WTC11 (cell line): Measurements from ENCODE around the gene KSR2. TPM values are rescaled to one million over a fixed set of nuclear protein-coding genes. Genes with fewer than 3 reads are reported as not detected.
A peak's percentile ranks its signal among the peaks of the same experiment; 100 is the strongest.

Experiments
- ATAC-seq: fragments of 200-7000 bp; cut with Tn5 transposase; 2 replicates; pipeline ENCODE4 v1.10.0; 2021; ENCODE audit warnings: mild to moderate bottlenecking, moderate library complexity
- CTCF ChIA-PET: fragments of 300-600 bp; sonication (Branson Sonifier 250); formaldehyde crosslinking; loops from one replicate; lab custom pipeline; 2021; ENCODE audit warnings: antibody characterized with exemption; lab: Charles Lee
- POLR2A ChIA-PET: fragments of 350-600 bp; sonication (Branson Sonifier 250); formaldehyde crosslinking; loops from one replicate; lab custom pipeline; 2021; ENCODE audit warnings: antibody characterized with exemption; lab: Charles Lee
- DNase-seq: peaks from one replicate; pipeline ENCODE4 v3.0.0; 2021; ENCODE audit warnings: low spot score
- H3K27ac Mint-ChIP-seq: 2 replicates; pipeline ENCODE4 v1.8.0; 2021; ENCODE audit warnings: mixed read lengths
- H3K27me3 Mint-ChIP-seq: 2 replicates; pipeline ENCODE4 v1.8.0; 2021; ENCODE audit warnings: low read depth, mild to moderate bottlenecking, moderate library complexity, mixed read lengths
- H3K36me3 Mint-ChIP-seq: 2 replicates; pipeline ENCODE4 v1.8.0; 2021; ENCODE audit warnings: mixed read lengths
- H3K4me1 Mint-ChIP-seq: 2 replicates; pipeline ENCODE4 v1.8.0; 2022; ENCODE audit warnings: mixed read lengths
- H3K4me3 Mint-ChIP-seq: 2 replicates; pipeline ENCODE4 v1.8.0; 2021; ENCODE audit warnings: mild to moderate bottlenecking, moderate library complexity, mixed read lengths
- H3K9me3 Mint-ChIP-seq: 2 replicates; pipeline ENCODE4 v1.8.0; 2021; ENCODE audit warnings: mixed read lengths
- ATF1 ChIP-seq: sonication (generic); formaldehyde crosslinking; IDR thresholded peaks from 2 replicates; pipeline ENCODE4 v1.8.1; 2023; ENCODE audit warnings: mild to moderate bottlenecking, moderate library complexity, missing genetic modification reagents
- ELF4 ChIP-seq: sonication (generic); formaldehyde crosslinking; IDR thresholded peaks from 2 replicates; pipeline ENCODE4 v1.8.1; 2022; ENCODE audit warnings: low read depth, mild to moderate bottlenecking, moderate library complexity, missing genetic modification reagents
- ESRRA ChIP-seq: sonication (generic); formaldehyde crosslinking; IDR thresholded peaks from 2 replicates; pipeline ENCODE4 v1.8.1; 2022; ENCODE audit warnings: mild to moderate bottlenecking, missing genetic modification reagents, borderline replicate concordance
- FOXP1 ChIP-seq: sonication (generic); formaldehyde crosslinking; IDR thresholded peaks from 2 replicates; pipeline ENCODE4 v1.8.0; 2022; ENCODE audit warnings: missing genetic modification reagents, mild to moderate bottlenecking, moderate library complexity, borderline replicate concordance
- GRHL2 ChIP-seq: fragments of 250-450 bp; sonication (Bioruptor Pico); IDR thresholded peaks from 2 replicates; pipeline ENCODE4 v1.8.0; 2022; ENCODE audit warnings: mild to moderate bottlenecking, moderate library complexity; ENCODE audit not compliant: insufficient replicate concordance, severe bottlenecking
- HMGA2 ChIP-seq: fragments of 250-450 bp; sonication (Bioruptor Pico); IDR thresholded peaks from 2 replicates; pipeline ENCODE4 v1.4.0; 2021; ENCODE audit warnings: mild to moderate bottlenecking, moderate library complexity
- JAZF1 ChIP-seq: fragments of 250-450 bp; sonication (Bioruptor Pico); IDR thresholded peaks from 2 replicates; pipeline ENCODE4 v1.9.0; 2021; ENCODE audit warnings: moderate library complexity, mild to moderate bottlenecking, inconsistent platforms
- JUN ChIP-seq: sonication (generic); formaldehyde crosslinking; IDR thresholded peaks from 2 replicates; pipeline ENCODE4 v1.8.0; 2023; ENCODE audit warnings: mild to moderate bottlenecking, missing genetic modification reagents
- NFYB ChIP-seq: sonication (generic); formaldehyde crosslinking; conservative IDR thresholded peaks from 2 replicates; pipeline ENCODE4 v1.8.0; 2022; ENCODE audit warnings: low read depth, missing genetic modification reagents
- NR3C1 ChIP-seq: sonication (generic); formaldehyde crosslinking; conservative IDR thresholded peaks from 2 replicates; pipeline ENCODE4 v1.8.1; 2023; ENCODE audit warnings: low read depth, mild to moderate bottlenecking, missing genetic modification reagents
- ZNF121 ChIP-seq: sonication (generic); formaldehyde crosslinking; IDR thresholded peaks from 2 replicates; pipeline ENCODE4 v1.8.0; 2023; ENCODE audit warnings: missing genetic modification reagents
- ZNF138 ChIP-seq: sonication (generic); formaldehyde crosslinking; conservative IDR thresholded peaks from 2 replicates; pipeline ENCODE4 v1.8.1; 2022; ENCODE audit warnings: mild to moderate bottlenecking, moderate library complexity, missing genetic modification reagents
- ZNF317 ChIP-seq: sonication (generic); formaldehyde crosslinking; IDR thresholded peaks from 2 replicates; pipeline ENCODE4 v1.8.1; 2023; ENCODE audit warnings: low read depth, mild to moderate bottlenecking, moderate library complexity, missing genetic modification reagents, borderline replicate concordance
- ZNF396 ChIP-seq: fragments of 250-450 bp; sonication (Bioruptor Pico); IDR thresholded peaks from 2 replicates; pipeline ENCODE4 v1.8.0; 2021; ENCODE audit warnings: mild to moderate bottlenecking, moderate library complexity, borderline replicate concordance
- total RNA-seq: library from RNA; stranded (reverse); gene quantifications from 3 replicates; pipeline ENCODE4 v1.2.3, GENCODE V29; 2021
- TF ChIP-seq, protein P1 (sequence below): fragments of 250-450 bp; sonication (Bioruptor Pico); IDR thresholded peaks from 2 replicates; pipeline ENCODE4 v2.1.2; 2022; ENCODE audit warnings: mild to moderate bottlenecking, moderate library complexity
- TF ChIP-seq, protein P2 (sequence below): sonication (generic); formaldehyde crosslinking; IDR thresholded peaks from 2 replicates; pipeline ENCODE4 v1.8.0; 2023; ENCODE audit warnings: missing genetic modification reagents
- TF ChIP-seq, protein P3 (sequence below): sonication (generic); formaldehyde crosslinking; IDR thresholded peaks from 2 replicates; pipeline ENCODE4 v1.8.1; 2023; ENCODE audit warnings: mild to moderate bottlenecking, missing genetic modification reagents, moderate library complexity
- TF ChIP-seq, protein P4 (sequence below): sonication (generic); formaldehyde crosslinking; IDR thresholded peaks from 2 replicates; pipeline ENCODE4 v1.8.0; 2022; ENCODE audit warnings: missing genetic modification reagents
- TF ChIP-seq, protein P5 (sequence below): sonication (generic); formaldehyde crosslinking; IDR thresholded peaks from 2 replicates; pipeline ENCODE4 v1.8.0; 2022; ENCODE audit warnings: mild to moderate bottlenecking, missing genetic modification reagents
- TF ChIP-seq, protein P6 (sequence below): sonication (generic); formaldehyde crosslinking; IDR thresholded peaks from 2 replicates; pipeline ENCODE4 v1.8.0; 2022; ENCODE audit warnings: mild to moderate bottlenecking, missing genetic modification reagents

KSR2 gene
- total RNA-seq, 1 experiment from 2014 or later: 2.4 TPM

DNA sequence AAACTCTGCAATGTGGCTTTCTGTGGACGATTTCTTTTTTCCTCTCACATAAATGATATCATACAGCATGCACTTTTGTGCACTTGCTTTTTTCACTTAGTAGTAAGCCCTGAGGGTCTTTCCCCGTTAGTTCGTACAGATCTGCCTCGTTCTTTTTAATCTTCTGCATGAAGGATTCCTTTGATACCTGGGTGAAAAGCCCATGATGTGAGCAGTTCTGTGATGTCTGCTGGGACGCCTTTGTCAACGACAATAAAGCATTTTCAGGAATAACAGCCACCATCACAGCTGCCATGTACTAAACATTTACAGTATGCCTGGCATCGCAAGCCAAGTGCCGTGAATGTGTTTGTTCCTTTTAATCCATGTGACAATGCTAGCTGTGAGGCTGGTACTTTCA is 99.2 kb downstream of the KSR2 start:
- peaks cover 4% of the 10 kb centered on the region for H3K36me3 Mint-ChIP-seq
- no peaks in the 10 kb centered on the region for H3K27me3 Mint-ChIP-seq
- no peak overlapping the region for H3K4me3 Mint-ChIP-seq
- TF ChIP-seq ESRRA (no peak), JUN (CRISPR knock-in tag) (no peak), NR3C1 (CRISPR knock-in tag) (no peak), ATF1 (no peak), ZNF121 (CRISPR knock-in tag) (no peak), ZNF396 (no peak), GRHL2 (CRISPR knock-in tag) (no peak), ELF4 (CRISPR knock-in tag) (no peak), ZNF317 (CRISPR knock-in tag) (no peak)
- TF ChIP-seq, protein P1, sequence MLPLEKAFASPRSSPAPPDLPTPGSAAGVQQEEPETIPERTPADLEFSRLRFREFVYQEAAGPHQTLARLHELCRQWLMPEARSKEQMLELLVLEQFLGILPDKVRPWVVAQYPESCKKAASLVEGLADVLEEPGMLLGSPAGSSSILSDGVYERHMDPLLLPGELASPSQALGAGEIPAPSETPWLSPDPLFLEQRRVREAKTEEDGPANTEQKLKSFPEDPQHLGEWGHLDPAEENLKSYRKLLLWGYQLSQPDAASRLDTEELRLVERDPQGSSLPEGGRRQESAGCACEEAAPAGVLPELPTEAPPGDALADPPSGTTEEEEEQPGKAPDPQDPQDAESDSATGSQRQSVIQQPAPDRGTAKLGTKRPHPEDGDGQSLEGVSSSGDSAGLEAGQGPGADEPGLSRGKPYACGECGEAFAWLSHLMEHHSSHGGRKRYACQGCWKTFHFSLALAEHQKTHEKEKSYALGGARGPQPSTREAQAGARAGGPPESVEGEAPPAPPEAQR (CRISPR knock-in tag): no peak
- TF ChIP-seq, protein P2, sequence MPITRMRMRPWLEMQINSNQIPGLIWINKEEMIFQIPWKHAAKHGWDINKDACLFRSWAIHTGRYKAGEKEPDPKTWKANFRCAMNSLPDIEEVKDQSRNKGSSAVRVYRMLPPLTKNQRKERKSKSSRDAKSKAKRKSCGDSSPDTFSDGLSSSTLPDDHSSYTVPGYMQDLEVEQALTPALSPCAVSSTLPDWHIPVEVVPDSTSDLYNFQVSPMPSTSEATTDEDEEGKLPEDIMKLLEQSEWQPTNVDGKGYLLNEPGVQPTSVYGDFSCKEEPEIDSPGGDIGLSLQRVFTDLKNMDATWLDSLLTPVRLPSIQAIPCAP (CRISPR knock-in tag): no peak
- TF ChIP-seq, protein P3, sequence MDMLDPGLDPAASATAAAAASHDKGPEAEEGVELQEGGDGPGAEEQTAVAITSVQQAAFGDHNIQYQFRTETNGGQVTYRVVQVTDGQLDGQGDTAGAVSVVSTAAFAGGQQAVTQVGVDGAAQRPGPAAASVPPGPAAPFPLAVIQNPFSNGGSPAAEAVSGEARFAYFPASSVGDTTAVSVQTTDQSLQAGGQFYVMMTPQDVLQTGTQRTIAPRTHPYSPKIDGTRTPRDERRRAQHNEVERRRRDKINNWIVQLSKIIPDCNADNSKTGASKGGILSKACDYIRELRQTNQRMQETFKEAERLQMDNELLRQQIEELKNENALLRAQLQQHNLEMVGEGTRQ (CRISPR knock-in tag): no peak
- ChIA-PET POLR2A (no interaction called here), CTCF (interaction anchor here (1.6 kb wide), 2 partner anchors 12 to 20 kb away, joined by 5 to 11 read pairs; no protein-coding TSS in a partner anchor)
- H3K27ac Mint-ChIP-seq: no peak overlapping the region
- ATAC-seq (no peak), DNase-seq (no peak)
- no peaks in the 10 kb centered on the region for H3K4me1 Mint-ChIP-seq
- H3K9me3 Mint-ChIP-seq: peaks cover 7% of the 10 kb centered on the region

DNA sequence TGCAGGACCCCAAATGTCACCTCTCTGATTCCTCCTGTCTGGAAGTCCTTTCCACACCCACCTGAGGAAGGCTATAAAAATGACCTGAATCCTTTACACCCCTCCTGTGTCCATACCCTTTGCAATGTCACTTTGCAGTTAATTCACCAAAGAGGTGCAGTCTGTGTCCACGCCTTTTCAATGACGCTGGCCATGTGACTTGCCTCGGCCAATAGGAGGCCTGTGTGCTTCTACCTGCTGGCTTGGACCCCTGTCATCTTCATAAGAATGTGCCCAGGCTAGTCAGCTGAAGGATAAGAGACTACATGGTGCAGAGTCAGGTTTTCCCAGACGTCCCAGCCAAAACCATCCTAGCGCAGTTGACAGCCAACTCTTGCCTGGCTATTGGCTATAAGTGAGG is 101.4 kb downstream of the KSR2 start:
- CTCF ChIA-PET: interaction anchor here (1.5 kb wide), 1 partner anchor 10 kb away, joined by 7 read pairs; no protein-coding TSS in a partner anchor
- H3K4me1 Mint-ChIP-seq: no peaks in the 10 kb centered on the region
- no peaks in the 10 kb centered on the region for H3K27me3 Mint-ChIP-seq
- peaks cover 4% of the 10 kb centered on the region for H3K36me3 Mint-ChIP-seq
- no peak; the same call in 1 of the 2 replicates for ATAC-seq
- POLR2A ChIA-PET: no interaction called here
- peaks cover 19% of the 10 kb centered on the region for H3K9me3 Mint-ChIP-seq
- TF ChIP-seq, protein P1 (CRISPR knock-in tag): no peak
- TF ChIP-seq, protein P4, sequence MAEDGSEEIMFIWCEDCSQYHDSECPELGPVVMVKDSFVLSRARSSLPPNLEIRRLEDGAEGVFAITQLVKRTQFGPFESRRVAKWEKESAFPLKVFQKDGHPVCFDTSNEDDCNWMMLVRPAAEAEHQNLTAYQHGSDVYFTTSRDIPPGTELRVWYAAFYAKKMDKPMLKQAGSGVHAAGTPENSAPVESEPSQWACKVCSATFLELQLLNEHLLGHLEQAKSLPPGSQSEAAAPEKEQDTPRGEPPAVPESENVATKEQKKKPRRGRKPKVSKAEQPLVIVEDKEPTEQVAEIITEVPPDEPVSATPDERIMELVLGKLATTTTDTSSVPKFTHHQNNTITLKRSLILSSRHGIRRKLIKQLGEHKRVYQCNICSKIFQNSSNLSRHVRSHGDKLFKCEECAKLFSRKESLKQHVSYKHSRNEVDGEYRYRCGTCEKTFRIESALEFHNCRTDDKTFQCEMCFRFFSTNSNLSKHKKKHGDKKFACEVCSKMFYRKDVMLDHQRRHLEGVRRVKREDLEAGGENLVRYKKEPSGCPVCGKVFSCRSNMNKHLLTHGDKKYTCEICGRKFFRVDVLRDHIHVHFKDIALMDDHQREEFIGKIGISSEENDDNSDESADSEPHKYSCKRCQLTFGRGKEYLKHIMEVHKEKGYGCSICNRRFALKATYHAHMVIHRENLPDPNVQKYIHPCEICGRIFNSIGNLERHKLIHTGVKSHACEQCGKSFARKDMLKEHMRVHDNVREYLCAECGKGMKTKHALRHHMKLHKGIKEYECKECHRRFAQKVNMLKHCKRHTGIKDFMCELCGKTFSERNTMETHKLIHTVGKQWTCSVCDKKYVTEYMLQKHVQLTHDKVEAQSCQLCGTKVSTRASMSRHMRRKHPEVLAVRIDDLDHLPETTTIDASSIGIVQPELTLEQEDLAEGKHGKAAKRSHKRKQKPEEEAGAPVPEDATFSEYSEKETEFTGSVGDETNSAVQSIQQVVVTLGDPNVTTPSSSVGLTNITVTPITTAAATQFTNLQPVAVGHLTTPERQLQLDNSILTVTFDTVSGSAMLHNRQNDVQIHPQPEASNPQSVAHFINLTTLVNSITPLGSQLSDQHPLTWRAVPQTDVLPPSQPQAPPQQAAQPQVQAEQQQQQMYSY: no peak
- TF ChIP-seq, protein P5, sequence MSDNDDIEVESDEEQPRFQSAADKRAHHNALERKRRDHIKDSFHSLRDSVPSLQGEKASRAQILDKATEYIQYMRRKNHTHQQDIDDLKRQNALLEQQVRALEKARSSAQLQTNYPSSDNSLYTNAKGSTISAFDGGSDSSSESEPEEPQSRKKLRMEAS: no peak
- TF ChIP-seq HMGA2 (CRISPR knock-in tag) (no peak), ZNF138 (no peak), JAZF1 (CRISPR knock-in tag) (no peak), FOXP1 (no peak), NFYB (CRISPR knock-in tag) (peak; percentile 65)
- TF ChIP-seq, protein P6, sequence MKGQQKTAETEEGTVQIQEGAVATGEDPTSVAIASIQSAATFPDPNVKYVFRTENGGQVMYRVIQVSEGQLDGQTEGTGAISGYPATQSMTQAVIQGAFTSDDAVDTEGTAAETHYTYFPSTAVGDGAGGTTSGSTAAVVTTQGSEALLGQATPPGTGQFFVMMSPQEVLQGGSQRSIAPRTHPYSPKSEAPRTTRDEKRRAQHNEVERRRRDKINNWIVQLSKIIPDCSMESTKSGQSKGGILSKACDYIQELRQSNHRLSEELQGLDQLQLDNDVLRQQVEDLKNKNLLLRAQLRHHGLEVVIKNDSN (CRISPR knock-in tag): peak; percentile 66; the same call in 1 of the 2 replicates
- TF ChIP-seq, protein P2 (CRISPR knock-in tag): no peak
- TF ChIP-seq, protein P3 (CRISPR knock-in tag): peak; percentile 80
- H3K4me3 Mint-ChIP-seq: no peak overlapping the region
- DNase-seq: no peak
- H3K27ac Mint-ChIP-seq: no peak overlapping the region
